ENCODE data around the gene CDHR1. TPM values are rescaled to one million over a fixed set of nuclear protein-coding genes. Genes with fewer than 3 reads are reported as not detected.

The CDHR1 gene
- total and polyA plus RNA-seq, 2 of the 8 experiments (the other 6 are each of a cell fraction or from before 2014, with no cell fraction given): 3.9 to 10.5 TPM

- no peak overlapping the region for H2BK20ac ChIP-seq (ENCODE audit: low read length)
- H4K20me1 ChIP-seq (replicated peaks in 1 of 2; ENCODE audit: control insufficient read depth in 1 of 2, insufficient read depth in 2 of 2, low read length in 2 of 2): peaks cover 0 to 8% of the 10 kb centered on the region in 2 experiments
- H3K4ac ChIP-seq (replicated peaks; ENCODE audit: insufficient read length, low read depth, low read length): no peak overlapping the region
- H3K56ac ChIP-seq (replicated peaks; ENCODE audit: insufficient read length, low read depth, low read length): no peak overlapping the region
- FAIRE-seq (no peak), DNase-seq (ENCODE audit: low read depth in 1 of 2, low spot score in 2 of 2) (no peak)
- no peak overlapping the region for H3K23ac ChIP-seq (ENCODE audit: insufficient read length)
- no peak overlapping the region for H2BK120ac ChIP-seq (replicated peaks; ENCODE audit: low read depth, low read length)
- no peaks in the 10 kb centered on the region for H3K4me1 ChIP-seq (replicated peaks in 1 of 4; ENCODE audit: control insufficient read depth in 3 of 4, insufficient read depth in 4 of 4, low read length in 3 of 4)
- TF ChIP-seq RFX5 (IDR thresholded peaks at IDR 0.05; ENCODE audit: borderline replicate concordance, low read depth, low read length) (no peak), EP300 (IDR thresholded peaks at IDR 0.05; ENCODE audit: borderline replicate concordance in 1 of 2, low read depth in 2 of 2, low read length in 2 of 2) (no peak)
- no peaks in the 10 kb centered on the region for H3K79me2 ChIP-seq (ENCODE audit: control insufficient read depth in 1 of 2, insufficient read depth in 2 of 2, low read length in 2 of 2)
- no peak overlapping the region for H3K27ac ChIP-seq (ENCODE audit: low read depth, low read length)
- H3K14ac ChIP-seq (ENCODE audit: insufficient read length): no peak overlapping the region
- H2BK12ac ChIP-seq (ENCODE audit: low read depth, low read length): no peak overlapping the region
- peaks cover 4% of the 10 kb centered on the region; the same call in 1 of the 2 replicates for H3K79me1 ChIP-seq (ENCODE audit: low read depth, low read length)
- no peak overlapping the region for H2AK5ac ChIP-seq (ENCODE audit: low read depth, low read length)
- H2BK5ac ChIP-seq (ENCODE audit: low read depth, low read length): no peak overlapping the region
- H2AFZ ChIP-seq (ENCODE audit: low read length): no peak overlapping the region
- POLR2A ChIA-PET (ENCODE audit: partially characterized antibody): interaction anchor here (1.2 to 1.5 kb wide), 2 partner anchors 26 to 45 kb away, joined by 3 to 4 read pairs; partner anchors contain the start of gene GHITM
- H2BK15ac ChIP-seq (ENCODE audit: low read length): peak overlapping the region; percentile 72; the same call in 1 of the 2 replicates
- no peak overlapping the region for H3K4me3 ChIP-seq (ENCODE audit: extremely low read depth in 1 of 4, insufficient read depth in 2 of 4, low read depth in 3 of 4, low read length in 4 of 4)
- 0 out of 7 replicates have a peak, but pooled peaks cover 0 to 2% (median 0%) of the 10 kb centered on the region in 4 experiments for H3K27me3 ChIP-seq (replicated peaks in 1 of 4; ENCODE audit: control insufficient read depth in 3 of 4, extremely low read depth in 1 of 4, insufficient read depth in 3 of 4, low read length in 3 of 4)
- H3K36me3 ChIP-seq (ENCODE audit: control insufficient read depth in 2 of 4, insufficient read depth in 4 of 4, low read length in 3 of 4): no peaks in the 10 kb centered on the region; a peak in 1 of 8 replicates
- H3K9ac ChIP-seq (replicated peaks in 1 of 4; ENCODE audit: extremely low read depth in 1 of 4, low read depth in 3 of 4, low read length in 3 of 4): no peak overlapping the region
- no peak overlapping the region for H3K4me2 ChIP-seq (ENCODE audit: insufficient read depth in 1 of 2, low read depth in 2 of 2, low read length in 2 of 2)
- H4K8ac ChIP-seq (ENCODE audit: extremely low read depth, insufficient read depth, low read length): no peak overlapping the region
- peaks cover 10% of the 10 kb centered on the region; the same call in 1 of the 2 replicates for H3K23me2 ChIP-seq (ENCODE audit: low read depth, low read length)
- H4K5ac ChIP-seq (ENCODE audit: insufficient read length, low read depth, low read length): no peak overlapping the region
- WGBS, 2 experiments (ENCODE audit: extremely low coverage in 1 of 2, insufficient coverage in 1 of 2, insufficient read length in 1 of 2, insufficient replicate concordance in 2 of 2, low coverage in 1 of 2, low lambda C conversion rate in 2 of 2, missing lambda C conversion rate in 1 of 2): 84% methylated on average over 4 of the region's 4 CpGs; no CpG with 5 or more reads in 1 of the 2 experiments
- H3K9me3 ChIP-seq (ENCODE audit: insufficient read depth in 2 of 2, low read depth in 1 of 2, low read length in 1 of 2): peaks cover 0 to 7% of the 10 kb centered on the region in 2 experiments; a peak in 1 of 4 replicates
- H3K18ac ChIP-seq (ENCODE audit: extremely low read depth, low read length): no peak overlapping the region
- CTCF ChIA-PET (ENCODE audit: partially characterized antibody): interaction anchor here (0.7 to 1.8 kb wide), 6 partner anchors 9 to 71 kb away, joined by 3 to 11 read pairs (median 4); no protein-coding TSS in a partner anchor
- H4K91ac ChIP-seq (replicated peaks; ENCODE audit: insufficient read length, low read length): no peak overlapping the region
These were observed 9.8 kb upstream of the CDHR1 start for GRCh38 chr10:84184517-84184916.

Measured in H1 (cell line).